ENCODE measurements around the gene CYGB.

- TF ChIP-seq, protein P1, sequence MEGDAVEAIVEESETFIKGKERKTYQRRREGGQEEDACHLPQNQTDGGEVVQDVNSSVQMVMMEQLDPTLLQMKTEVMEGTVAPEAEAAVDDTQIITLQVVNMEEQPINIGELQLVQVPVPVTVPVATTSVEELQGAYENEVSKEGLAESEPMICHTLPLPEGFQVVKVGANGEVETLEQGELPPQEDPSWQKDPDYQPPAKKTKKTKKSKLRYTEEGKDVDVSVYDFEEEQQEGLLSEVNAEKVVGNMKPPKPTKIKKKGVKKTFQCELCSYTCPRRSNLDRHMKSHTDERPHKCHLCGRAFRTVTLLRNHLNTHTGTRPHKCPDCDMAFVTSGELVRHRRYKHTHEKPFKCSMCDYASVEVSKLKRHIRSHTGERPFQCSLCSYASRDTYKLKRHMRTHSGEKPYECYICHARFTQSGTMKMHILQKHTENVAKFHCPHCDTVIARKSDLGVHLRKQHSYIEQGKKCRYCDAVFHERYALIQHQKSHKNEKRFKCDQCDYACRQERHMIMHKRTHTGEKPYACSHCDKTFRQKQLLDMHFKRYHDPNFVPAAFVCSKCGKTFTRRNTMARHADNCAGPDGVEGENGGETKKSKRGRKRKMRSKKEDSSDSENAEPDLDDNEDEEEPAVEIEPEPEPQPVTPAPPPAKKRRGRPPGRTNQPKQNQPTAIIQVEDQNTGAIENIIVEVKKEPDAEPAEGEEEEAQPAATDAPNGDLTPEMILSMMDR (IDR thresholded peaks at IDR 0.05; ENCODE audit: low read depth, low read length, poor library complexity, severe bottlenecking), result no peak
- no peak for TF ChIP-seq EZH2phosphoT487 (IDR thresholded peaks at IDR 0.05; ENCODE audit: borderline replicate concordance, low read length)
Measured at GRCh38 chr17:76536511-76537287, 810 bp downstream of the CYGB start.

Data from DOHH2 (cell line).